Measurements from ENCODE around the gene PPIF.

GRCh38 chr10:79322616-79323543 is 24.4 kb upstream of the PPIF start:
- TF ChIP-seq POLR2A (IDR thresholded peaks at IDR 0.05; ENCODE audit: low read length) (no peak), GATA1 (IDR thresholded peaks at IDR 0.05; ENCODE audit: low read depth, low read length) (no peak)

All from erythroblast (primary cell).